ENCODE measurements around the gene NAV2. TPM values are rescaled to one million over a fixed set of nuclear protein-coding genes. Genes with fewer than 3 reads are reported as not detected.

NAV2 gene
- total RNA-seq, 3 donors from 2014 or later = 21.9 to 65.9 (median 30.9) TPM

DNA sequence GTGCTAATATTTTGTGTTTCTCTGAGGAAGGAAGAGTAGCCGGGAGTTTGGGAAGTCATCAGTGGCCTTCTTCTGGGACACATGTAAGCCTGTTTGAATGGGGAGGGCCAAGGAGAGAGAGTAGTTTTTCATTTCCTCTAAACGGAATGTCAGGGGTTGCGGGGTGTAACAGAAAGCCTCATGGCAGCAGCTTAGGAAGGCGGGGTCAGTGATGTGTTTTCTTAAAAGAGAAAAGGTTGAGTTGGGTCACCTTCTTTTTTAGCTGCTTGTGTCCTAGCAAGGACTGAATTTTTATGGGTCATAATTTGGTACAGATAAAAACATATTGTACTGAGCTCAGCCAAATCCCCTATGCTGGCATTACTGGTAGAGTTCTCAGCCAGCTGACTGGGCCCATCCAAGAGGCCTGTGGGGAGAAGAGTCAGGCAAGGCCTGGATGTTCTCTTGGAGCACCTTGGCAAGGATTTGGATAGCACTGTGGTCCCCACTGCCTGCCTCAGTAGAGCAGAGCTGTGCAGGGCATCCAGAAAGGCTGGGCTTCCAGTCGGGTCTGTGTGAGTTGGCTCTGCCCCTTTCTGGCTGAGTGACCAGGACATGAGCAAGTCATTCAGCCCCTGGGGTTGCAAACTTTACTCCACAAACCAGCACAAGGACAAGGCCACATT is 29.4 kb upstream of the NAV2 start:
- intact Hi-C loops (cut with DNase I, micrococcal nuclease) = no loop called here
- no peaks in the 10 kb centered on the region for H3K36me3 ChIP-seq (ENCODE audit: low read depth)
- no peak for DNase-seq
- H3K4me3 ChIP-seq = no peak overlapping the region
- H3K9me3 ChIP-seq = no peaks in the 10 kb centered on the region
- H3K4me1 ChIP-seq (ENCODE audit: low read depth) = no peaks in the 10 kb centered on the region
- no peak for TF ChIP-seq CTCF (IDR thresholded peaks at IDR 0.05)
- no peak for ATAC-seq

GRCh38 chr11:19683862-19684491 is 28.7 kb upstream of the NAV2 start:
- no peaks in the 10 kb centered on the region for H3K4me1 ChIP-seq (ENCODE audit: low read depth)
- H3K9me3 ChIP-seq = no peaks in the 10 kb centered on the region
- no peak for ATAC-seq
- intact Hi-C loops (cut with DNase I, micrococcal nuclease) = no loop called here
- no peak overlapping the region for H3K4me3 ChIP-seq
- H3K36me3 ChIP-seq (ENCODE audit: low read depth) = no peaks in the 10 kb centered on the region
- no peak for DNase-seq
- TF ChIP-seq CTCF (IDR thresholded peaks at IDR 0.05) = no peak

DNA sequence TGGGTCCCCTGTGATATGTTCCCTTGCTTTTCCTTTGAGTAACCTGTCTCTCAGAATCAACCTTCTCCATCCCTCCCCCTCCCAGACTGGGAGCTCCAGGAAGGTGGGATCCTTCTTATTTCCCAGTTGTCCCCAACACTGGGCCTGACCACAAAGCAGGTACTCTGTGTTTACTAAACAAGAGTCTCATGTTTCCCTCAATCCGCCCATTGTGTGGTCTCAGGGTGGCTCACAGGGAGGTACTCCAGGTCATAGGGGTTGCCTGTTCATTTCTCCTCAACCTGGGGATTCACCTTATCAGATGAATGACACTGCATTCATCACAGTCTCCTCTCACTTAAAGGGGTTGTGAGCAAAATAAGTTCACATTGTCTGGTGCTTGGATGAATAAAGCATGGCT is 26.4 kb upstream of the NAV2 start:
- Histone ChIP-seq H3K4me3 (no peak overlapping the region), H3K9me3 (no peaks in the 10 kb centered on the region), H3K4me1 (ENCODE audit: low read depth) (no peaks in the 10 kb centered on the region), H3K36me3 (ENCODE audit: low read depth) (no peaks in the 10 kb centered on the region)
- DNase-seq = no peak
- ATAC-seq = no peak
- intact Hi-C loops (cut with DNase I, micrococcal nuclease) = no loop called here
- no peak for TF ChIP-seq CTCF (IDR thresholded peaks at IDR 0.05)

DNA sequence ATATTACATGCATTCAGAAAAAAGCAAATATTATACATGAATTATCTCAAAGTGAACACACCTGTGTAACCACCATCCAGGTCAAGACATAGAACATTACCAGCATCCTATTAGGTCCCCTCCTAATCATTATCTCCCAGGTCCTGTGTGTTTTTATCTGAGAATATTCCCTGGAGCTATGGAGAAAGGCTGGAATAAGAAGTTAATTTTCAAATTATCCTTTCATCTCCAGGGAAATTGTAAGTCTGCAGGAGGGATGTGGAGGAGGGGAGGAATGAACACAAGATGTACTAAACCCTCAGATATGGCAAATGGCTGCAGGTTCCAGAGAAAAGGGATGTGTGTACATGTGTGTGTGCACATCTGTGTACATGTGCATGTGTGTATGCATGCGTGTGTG is 25.2 kb upstream of the NAV2 start:
- Histone ChIP-seq H3K36me3 (ENCODE audit: low read depth) (no peaks in the 10 kb centered on the region), H3K4me3 (no peak overlapping the region), H3K9me3 (no peaks in the 10 kb centered on the region), H3K4me1 (ENCODE audit: low read depth) (no peaks in the 10 kb centered on the region)
- ATAC-seq = no peak
- DNase-seq = no peak
- intact Hi-C loops (cut with DNase I, micrococcal nuclease) = no loop called here
- no peak for TF ChIP-seq CTCF (IDR thresholded peaks at IDR 0.05)

GRCh38 chr11:19689281-19690000 is 23.2 kb upstream of the NAV2 start:
- no peak for TF ChIP-seq CTCF (IDR thresholded peaks at IDR 0.05)
- Histone ChIP-seq H3K4me1 (ENCODE audit: low read depth) (no peaks in the 10 kb centered on the region), H3K36me3 (ENCODE audit: low read depth) (no peaks in the 10 kb centered on the region), H3K4me3 (no peak overlapping the region), H3K9me3 (no peaks in the 10 kb centered on the region)
- intact Hi-C loops (cut with DNase I, micrococcal nuclease) = no loop called here
- no peak for ATAC-seq
- no peak for DNase-seq

Data from mucosa of descending colon (tissue), 3 donors.